GM12878 (cell line): ENCODE data around the gene ADD2. TPM values are rescaled to one million over a fixed set of nuclear protein-coding genes. Genes with fewer than 3 reads are reported as not detected.

ENCODE experiments used
- ATAC-seq: fragments of 200-7000 bp; cut with Tn5 transposase; 3 replicates; pipeline ENCODE4 v1.9.1; 2020; ENCODE audit warnings: mild to moderate bottlenecking, moderate library complexity
- BruUV-seq: library from RNA; stranded (reverse); fragments of 400-500 nt; replicated peaks from 2 replicates; lab custom pipeline; 2021; lab: Mats Ljungman, UMichigan
- CTCF ChIA-PET: fragments of 300-600 bp; sonication (Branson Sonifier 250); formaldehyde crosslinking; extraction: SDS; loops from one replicate; lab custom pipeline; 2021; ENCODE audit warnings: inconsistent platforms; lab: Yijun Ruan, JAX
- POLR2A ChIA-PET: fragments of 350-600 bp; formaldehyde crosslinking; extraction: SDS; loops from one replicate; lab custom pipeline; 2021; ENCODE audit warnings: inconsistent platforms; lab: Charles Lee
- RAD21 ChIA-PET: fragments of 300-600 bp; sonication (Branson Sonifier 250); formaldehyde crosslinking; loops from one replicate; lab custom pipeline; 2023; ENCODE audit warnings: antibody characterized with exemption; ENCODE audit not compliant: unreplicated experiment; lab: Charles Lee
- SMC1A ChIA-PET: fragments of 300-600 bp; sonication (Branson Sonifier 250); formaldehyde crosslinking; loops from one replicate; lab custom pipeline; 2023; ENCODE audit not compliant: unreplicated experiment, uncharacterized antibody; lab: Charles Lee
- DNase-seq: peaks from one replicate; pipeline ENCODE4 v3.0.0-alpha.2; 2011; ENCODE audit warnings: low read depth, low spot score
- FAIRE-seq: peaks from 3 replicates; lab custom pipeline; 2011; peaks lifted over from hg19 to GRCh38; lab: Jason Lieb, UNC
- H2AFZ ChIP-seq: 2 replicates; pipeline ENCODE4 v1.6.0; 2011; ENCODE audit warnings: low read depth, low read length, control low read depth; ENCODE audit not compliant: control insufficient read depth
- H3K27ac ChIP-seq: 2 replicates; pipeline ENCODE4 v1.5.1; 2011; ENCODE audit warnings: control low read depth; ENCODE audit not compliant: control insufficient read depth, insufficient read depth
- H3K27me3 ChIP-seq, 2 experiments: replicated peaks in 1 of 2; 2 replicates each; pipeline versions ENCODE4 v1.6.0 to v1.6.1; 2011; ENCODE audit warnings: low read length in 1 of 2; ENCODE audit not compliant: control insufficient read depth in 2 of 2, insufficient read depth in 2 of 2
- H3K36me3 ChIP-seq, 2 experiments: 2 replicates each; pipeline ENCODE4 v1.5.1; 2011; ENCODE audit warnings: low read length in 1 of 2; ENCODE audit not compliant: control insufficient read depth in 2 of 2, insufficient read depth in 2 of 2
- H3K4me1 ChIP-seq: 2 replicates; pipeline ENCODE4 v1.6.1; 2011; ENCODE audit warnings: mild to moderate bottlenecking, low read length, moderate library complexity, mixed read lengths; ENCODE audit not compliant: control insufficient read depth, insufficient read depth
- H3K4me2 ChIP-seq: 2 replicates; pipeline ENCODE4 v1.6.0; 2011; ENCODE audit warnings: control low read depth; ENCODE audit not compliant: control insufficient read depth, insufficient read depth
- H3K4me3 ChIP-seq: fragments of 200-600 bp; sonication (generic); 2 replicates; pipeline ENCODE4 v1.5.1; 2016
- H3K79me2 ChIP-seq: 2 replicates; pipeline ENCODE4 v1.6.0; 2011; ENCODE audit warnings: low read length; ENCODE audit not compliant: control insufficient read depth, insufficient read depth
- H3K9ac ChIP-seq: 2 replicates; pipeline ENCODE4 v1.8.0; 2011; ENCODE audit warnings: low read length, control low read depth, mixed read lengths; ENCODE audit not compliant: control insufficient read depth, insufficient read depth
- H3K9me3 ChIP-seq: replicated peaks from 3 replicates; pipeline ENCODE4 v1.5.1; 2011; ENCODE audit warnings: mild to moderate bottlenecking, low read length; ENCODE audit not compliant: control insufficient read depth, insufficient read depth
- H4K20me1 ChIP-seq: 2 replicates; pipeline ENCODE4 v1.6.0; 2011; ENCODE audit not compliant: control insufficient read depth, insufficient read depth
- BHLHE40 ChIP-seq, 2 experiments: fragments of 450-650 bp in 1 of 2; IDR thresholded peaks; 2 replicates each; pipeline ENCODE4 v1.6.1; 2011 to 2017; ENCODE audit warnings: low read depth in 2 of 2, borderline replicate concordance in 1 of 2, improper control_type of control experiment in 1 of 2, low read length in 1 of 2, mild to moderate bottlenecking in 1 of 2
- KLF5 ChIP-seq: fragments of 450-650 bp; IDR thresholded peaks from 2 replicates; pipeline ENCODE4 v1.6.1; 2014; ENCODE audit warnings: mild to moderate bottlenecking; ENCODE audit not compliant: partially characterized antibody
- PBX3 ChIP-seq: IDR thresholded peaks from 2 replicates; pipeline ENCODE4 v1.6.1; 2011; ENCODE audit warnings: mild to moderate bottlenecking, low read depth, low read length, moderate library complexity; ENCODE audit not compliant: insufficient replicate concordance
- SPI1 ChIP-seq: IDR thresholded peaks from 2 replicates; pipeline ENCODE4 v1.6.1; 2011; ENCODE audit warnings: low read depth, mild to moderate bottlenecking, low read length, moderate library complexity, borderline replicate concordance; ENCODE audit not compliant: insufficient read depth
- WGBS: methylation state at CpG from one replicate; pipeline ENCODE4 v1.1.6; 2016; ENCODE audit warnings: low lambda C conversion rate; ENCODE audit not compliant: insufficient replicate concordance, insufficient coverage; ENCODE audit errors: missing lambda C conversion rate; 5-methylcytosine and 5-hydroxymethylcytosine counted together
- in situ Hi-C: fragments of 300-500 bp; cut with MboI; formaldehyde crosslinking; loops from 9 replicates; pipeline ENCODE4 v1.14.3; 2018; ENCODE audit warnings: mixed read lengths
- intact Hi-C: fragments of 100-400 bp; cut with micrococcal nuclease; formaldehyde crosslinking; loops from one replicate; pipeline ENCODE4 v1.14.2; 2022; ENCODE audit not compliant: unreplicated experiment
- polyA plus RNA-seq, 11 experiments: library from polyadenylated mRNA; depleted of rRNA in 4 of 11; unstranded in 6 of 11; stranded (reverse) in 5 of 11; fragments of >200 nt; fragmentation: Nextera tagmentation in 4 of 11; fragmentation: Illumina TruSeq in 1 of 11; extraction: Ambion mirVana in 4 of 11; extraction: Trizol in 1 of 11; gene quantifications; 1 replicate in 1 of 11; 2 replicates in 10 of 11; pipeline versions ENCODE4 v1.2.1 to v1.2.3, GENCODE V29; 2011 to 2016; ENCODE audit warnings: inconsistent platforms in 2 of 11, missing spikeins in 2 of 11, low read depth in 1 of 11
- total RNA-seq, 4 experiments: library from RNA; depleted of rRNA in 3 of 4; stranded (reverse); fragments of >200 nt in 3 of 4; fragmentation: Illumina TruSeq in 1 of 4; extraction: Trizol in 1 of 4; gene quantifications; 2 replicates each; pipeline versions ENCODE4 v1.2.1 to v1.2.3, GENCODE V29; 2013 to 2021

Gene ADD2
- total and polyA plus RNA-seq, 10 of the 15 experiments (the other 5 are each of a cell fraction or from before 2014, with no cell fraction given), result 0.05 to 0.13 (median 0.08) TPM; not detected in 7

- DNase-seq (no peak), ATAC-seq (no peak)
- no TSS peak for BruUV-seq
- Histone ChIP-seq H3K4me3 (no peak overlapping the region), H3K9me3 (no peaks in the 10 kb centered on the region), H3K4me2 (no peak overlapping the region), H3K4me1 (no peaks in the 10 kb centered on the region)
- POLR2A ChIA-PET, result no interaction called here
- in situ Hi-C loops, result no loop called here
- SMC1A ChIA-PET, result no interaction called here
- TF ChIP-seq KLF5 (no peak), BHLHE40 (IDR thresholded peaks at IDR 0.05; ENCODE audit: borderline replicate concordance in 1 of 2, low read depth in 2 of 2, low read length in 1 of 2) (no peak), PBX3 (no peak), SPI1 (no peak)
- TF ChIP-seq, all 136 proteins: peak for 0
- Histone ChIP-seq H2AFZ (peak overlapping the region; percentile 6; the same call in 1 of the 2 replicates), H3K9ac (no peak overlapping the region), H4K20me1 (no peaks in the 10 kb centered on the region), H3K27me3 (no peaks in the 10 kb centered on the region), H3K79me2 (no peaks in the 10 kb centered on the region), H3K27ac (no peak overlapping the region), H3K36me3 (no peaks in the 10 kb centered on the region)
- FAIRE-seq, result no peak
- RAD21 ChIA-PET, result no interaction called here
- CTCF ChIA-PET, result no interaction called here
- 42% methylated on average over 4 of the region's 4 CpGs for WGBS
- intact Hi-C loops, result loop anchor here (10.0 kb wide), 1 partner anchor 97 kb away; no protein-coding TSS in a partner anchor
Measured at GRCh38 chr2:70687461-70687795, 80.6 kb downstream of the ADD2 start.
